Right lobe of liver (tissue), 6 donors: ENCODE measurements around the gene COPS8. TPM values are rescaled to one million over a fixed set of nuclear protein-coding genes. Genes with fewer than 3 reads are reported as not detected.

Source experiments
- ATAC-seq, 4 donors: fragments of 200-7000 bp; cut with Tn5 transposase; one replicate each; pipeline ENCODE4 v1.9.1; 2020; ENCODE audit warnings: mild to moderate bottlenecking in 4 of 4, moderate library complexity in 4 of 4
- DNase-seq, 3 donors: peaks; one replicate each; pipeline ENCODE4 v3.0.0-alpha.2; 2020
- H3K27ac ChIP-seq, 3 donors: fragments of 200-600 bp; one replicate each; pipeline ENCODE4 v1.8.0; 2022
- H3K27me3 ChIP-seq, 2 donors: fragments of 200-600 bp; one replicate each; pipeline ENCODE4 v1.8.0; 2022
- H3K36me3 ChIP-seq, 4 donors: fragments of 200-600 bp; sonication (generic) in 1 of 4; one replicate each; pipeline versions ENCODE4 v1.5.1 to v1.8.0; 2017 to 2022; ENCODE audit warnings: control low read depth in 1 of 4
- H3K4me1 ChIP-seq, 4 donors: fragments of 200-600 bp; sonication (generic) in 1 of 4; one replicate each; pipeline versions ENCODE4 v1.5.1 to v1.8.0; 2017 to 2022; ENCODE audit warnings: control low read depth in 1 of 4
- H3K4me3 ChIP-seq, 3 donors: fragments of 200-600 bp; one replicate each; pipeline ENCODE4 v1.8.0; 2022
- H3K9me3 ChIP-seq, 4 donors: fragments of 200-600 bp; sonication (generic) in 1 of 4; one replicate each; pipeline versions ENCODE4 v1.5.1 to v1.8.0; 2017 to 2022; ENCODE audit warnings: control low read depth in 1 of 4
- POLR2A ChIP-seq: fragments of 450-650 bp; IDR thresholded peaks from one replicate; pipeline ENCODE4 v1.6.1; 2017; ENCODE audit warnings: antibody characterized with exemption, mild to moderate bottlenecking
- WGBS: methylation state at CpG from one replicate; pipeline ENCODE4 v1.1.6; 2018; ENCODE audit warnings: low coverage, low lambda C conversion rate; ENCODE audit not compliant: insufficient coverage; ENCODE audit errors: missing lambda C conversion rate; 5-methylcytosine and 5-hydroxymethylcytosine counted together
- intact Hi-C, 2 donors: fragments of 100-400 bp; cut with DNase I; formaldehyde crosslinking; loops; one replicate each; pipeline versions ENCODE4 v1.11.2 to v1.14.1; 2022
- total RNA-seq, 6 experiments: library from RNA; depleted of rRNA in 2 of 6; stranded (reverse); fragments of >200 nt in 2 of 6; fragmentation: NEBNext Ultra II Directional in 3 of 6; extraction: Animal tissue kit (Norgen Biotek cat#: 25700) in 3 of 6; gene quantifications; one replicate each; pipeline versions ENCODE4 v1.1.0 to v1.2.4, GENCODE V29; 2016 to 2023
- TF ChIP-seq, protein P1 (sequence below), 4 donors: fragments of 200-600 bp in 3 of 4; fragments of 450-650 bp in 1 of 4; IDR thresholded peaks; one replicate each; pipeline versions ENCODE4 v1.5.1 to v1.8.0; 2016 to 2022; ENCODE audit warnings: antibody characterized with exemption in 4 of 4, mild to moderate bottlenecking in 2 of 4
- donor health status: DM: no; HTN: yes; CAD: no.
- donor health status: DM: no; HTN: no; CAD: no.
- donor health status: DM: no; HTN: no; CAD: no.
- donor health status: DM: no; HTN: yes; CAD: no.
- donor health status: DM: no; HTN: yes; CAD: no.

Gene COPS8
- total RNA-seq, 6 experiments from 2014 or later: 14.3 to 51.5 (median 18.0) TPM

DNA sequence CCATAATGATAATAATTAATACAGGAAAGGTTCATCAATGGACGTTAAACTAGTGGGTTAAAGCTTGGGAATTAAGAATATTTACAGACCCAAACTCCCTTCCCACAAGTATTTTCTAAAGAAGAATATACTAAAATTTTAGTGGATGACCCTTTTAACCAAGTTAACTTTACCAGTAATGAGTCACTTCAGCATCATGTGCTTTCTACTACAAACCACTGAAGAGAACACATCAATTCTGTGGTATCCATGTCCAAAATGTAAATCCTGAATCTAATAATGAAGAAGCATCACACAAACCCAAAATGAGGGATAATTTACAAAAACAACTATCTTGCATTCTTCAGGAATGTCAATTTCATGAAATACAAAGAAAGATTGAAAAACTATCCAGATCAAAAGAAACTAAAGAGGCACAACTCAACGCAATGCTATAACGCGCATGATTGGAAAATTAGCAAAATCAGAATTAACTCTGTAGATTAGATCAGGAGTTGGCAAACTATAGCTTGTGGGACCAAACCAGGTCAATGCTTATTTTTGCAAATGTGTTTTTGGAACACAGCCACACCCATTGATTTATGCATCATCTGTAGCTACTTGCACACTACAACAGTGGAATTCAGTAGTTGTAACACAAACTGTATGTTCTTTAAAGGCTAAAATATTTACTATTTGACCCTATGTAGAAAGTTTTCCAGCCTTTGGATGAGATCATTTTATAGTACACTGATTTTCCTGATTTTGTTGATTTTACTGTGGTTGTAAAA is 27.5 kb downstream of the COPS8 start:
- H3K4me3 ChIP-seq: no peak overlapping the region
- ATAC-seq: no peak

DNA sequence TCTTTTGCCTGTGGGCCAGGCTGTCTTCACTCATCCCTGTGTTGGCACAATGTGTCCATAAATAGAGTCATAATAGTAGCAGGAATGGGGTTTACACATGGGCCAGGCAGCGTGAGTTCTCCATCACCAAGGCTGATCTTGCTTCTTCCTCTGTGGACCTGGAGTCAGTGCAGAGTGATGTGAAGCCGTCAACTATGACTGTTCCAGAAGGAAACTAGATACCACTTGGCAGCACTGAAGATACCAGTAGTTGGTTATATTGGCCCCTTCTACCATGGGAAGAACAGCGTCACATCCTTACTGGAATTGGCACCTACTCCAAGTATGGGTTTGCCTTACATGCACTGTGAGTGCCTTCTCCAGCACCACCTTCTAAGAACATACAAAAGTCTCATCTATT is 30.2 kb downstream of the COPS8 start:
- no peak overlapping the region for H3K4me3 ChIP-seq
- intact Hi-C loops: no loop called here
- H3K36me3 ChIP-seq: no peaks in the 10 kb centered on the region
- ATAC-seq (no peak), DNase-seq (no peak)
- H3K27ac ChIP-seq: no peak overlapping the region
- no peak for TF ChIP-seq POLR2A
- TF ChIP-seq, protein P1, sequence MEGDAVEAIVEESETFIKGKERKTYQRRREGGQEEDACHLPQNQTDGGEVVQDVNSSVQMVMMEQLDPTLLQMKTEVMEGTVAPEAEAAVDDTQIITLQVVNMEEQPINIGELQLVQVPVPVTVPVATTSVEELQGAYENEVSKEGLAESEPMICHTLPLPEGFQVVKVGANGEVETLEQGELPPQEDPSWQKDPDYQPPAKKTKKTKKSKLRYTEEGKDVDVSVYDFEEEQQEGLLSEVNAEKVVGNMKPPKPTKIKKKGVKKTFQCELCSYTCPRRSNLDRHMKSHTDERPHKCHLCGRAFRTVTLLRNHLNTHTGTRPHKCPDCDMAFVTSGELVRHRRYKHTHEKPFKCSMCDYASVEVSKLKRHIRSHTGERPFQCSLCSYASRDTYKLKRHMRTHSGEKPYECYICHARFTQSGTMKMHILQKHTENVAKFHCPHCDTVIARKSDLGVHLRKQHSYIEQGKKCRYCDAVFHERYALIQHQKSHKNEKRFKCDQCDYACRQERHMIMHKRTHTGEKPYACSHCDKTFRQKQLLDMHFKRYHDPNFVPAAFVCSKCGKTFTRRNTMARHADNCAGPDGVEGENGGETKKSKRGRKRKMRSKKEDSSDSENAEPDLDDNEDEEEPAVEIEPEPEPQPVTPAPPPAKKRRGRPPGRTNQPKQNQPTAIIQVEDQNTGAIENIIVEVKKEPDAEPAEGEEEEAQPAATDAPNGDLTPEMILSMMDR (IDR thresholded peaks at IDR 0.05): no peak
- WGBS: 80% methylated on average over 1 of the region's 3 CpGs
- H3K4me1 ChIP-seq: no peaks in the 10 kb centered on the region
- no peaks in the 10 kb centered on the region for H3K9me3 ChIP-seq
- no peaks in the 10 kb centered on the region for H3K27me3 ChIP-seq

More for the DNA sequence above, 27.5 kb downstream of the COPS8 start:
- Histone ChIP-seq H3K27me3 (no peaks in the 10 kb centered on the region), H3K4me1 (no peaks in the 10 kb centered on the region), H3K9me3 (peaks cover 0 to 3% (median 0%) of the 10 kb centered on the region in 4 donors), H3K36me3 (no peaks in the 10 kb centered on the region), H3K27ac (no peak overlapping the region)
- intact Hi-C loops: no loop called here
- TF ChIP-seq, protein P1 (IDR thresholded peaks at IDR 0.05): no peak
- TF ChIP-seq POLR2A: no peak
- DNase-seq: no peak
- 80% methylated on average over 4 of the region's 4 CpGs for WGBS

DNA sequence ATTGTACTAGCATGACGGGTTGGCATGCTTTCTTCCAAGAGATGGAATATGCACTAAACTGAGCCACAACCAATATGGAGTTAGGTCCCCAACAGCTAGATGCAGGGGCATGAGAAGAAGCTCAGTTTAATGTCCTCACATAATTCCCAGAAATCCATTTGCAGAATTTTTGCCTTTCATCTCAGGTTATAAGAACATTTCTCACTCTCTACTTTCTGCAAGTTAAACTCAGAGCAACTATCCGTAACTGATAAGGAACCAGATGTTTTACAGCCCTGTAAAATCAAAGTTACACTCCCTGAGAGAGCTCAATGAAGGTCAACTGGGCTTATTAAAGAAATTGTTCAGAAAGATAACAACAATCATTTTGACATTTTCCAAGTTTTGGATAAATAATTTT is 30.7 kb downstream of the COPS8 start:
- no peaks in the 10 kb centered on the region for H3K9me3 ChIP-seq
- no peak overlapping the region for H3K4me3 ChIP-seq
- intact Hi-C loops: no loop called here
- TF ChIP-seq POLR2A: no peak
- TF ChIP-seq, protein P1 (IDR thresholded peaks at IDR 0.05): no peak
- H3K4me1 ChIP-seq: no peaks in the 10 kb centered on the region
- DNase-seq: no peak
- ATAC-seq: no peak
- 65% methylated on average over 2 of the region's 2 CpGs for WGBS
- no peaks in the 10 kb centered on the region for H3K27me3 ChIP-seq
- no peaks in the 10 kb centered on the region for H3K36me3 ChIP-seq
- H3K27ac ChIP-seq: no peak overlapping the region

DNA sequence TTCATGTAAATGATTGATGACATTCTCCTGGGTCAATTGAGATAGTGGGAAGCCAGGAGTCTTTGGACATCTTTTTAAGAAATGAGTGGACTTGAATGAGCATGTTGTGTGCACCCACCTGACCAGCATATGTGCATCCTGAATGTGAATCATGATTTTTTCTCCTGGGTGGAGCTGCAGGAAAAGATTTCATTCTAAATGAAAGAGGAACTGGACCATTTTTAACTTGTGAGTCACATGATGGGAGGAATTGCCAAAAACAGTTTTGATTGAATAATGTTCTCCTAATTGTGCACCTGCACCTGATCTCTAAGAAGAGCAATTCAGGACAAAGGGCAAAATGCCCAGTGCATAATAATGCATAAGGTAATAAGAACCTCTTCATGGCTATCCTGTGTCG is 32.3 kb downstream of the COPS8 start:
- Histone ChIP-seq H3K4me1 (no peaks in the 10 kb centered on the region), H3K27me3 (no peaks in the 10 kb centered on the region), H3K27ac (no peak overlapping the region), H3K36me3 (no peaks in the 10 kb centered on the region), H3K9me3 (no peaks in the 10 kb centered on the region), H3K4me3 (no peak overlapping the region)
- intact Hi-C loops: no loop called here
- 50% methylated on average over 1 of the region's 1 CpG for WGBS
- ATAC-seq (no peak), DNase-seq (no peak)
- TF ChIP-seq, protein P1 (IDR thresholded peaks at IDR 0.05): no peak
